GM12864 (cell line): Measurements from ENCODE around the gene UBA1.
A peak's percentile ranks its signal among the peaks of the same experiment; 100 is the strongest.

ENCODE experiments used
- DNase-seq: peaks from one replicate; pipeline ENCODE4 v3.0.0-alpha.2; 2011; ENCODE audit warnings: low read depth
- H3K4me3 ChIP-seq: 2 replicates; pipeline ENCODE4 v1.5.1; 2011; ENCODE audit warnings: mild to moderate bottlenecking, low read depth, low read length, control low read depth
- TF ChIP-seq, protein P1 (sequence below): IDR thresholded peaks from 2 replicates; pipeline ENCODE4 v1.5.1; 2011; ENCODE audit warnings: low read depth, mild to moderate bottlenecking, moderate library complexity, low read length, control low read depth, inconsistent platforms; ENCODE audit errors: missing control alignments

The UBA1 gene

GRCh38 chrX:47146936-47147859 is 46.4 kb upstream of the UBA1 start:
- TF ChIP-seq, protein P1, sequence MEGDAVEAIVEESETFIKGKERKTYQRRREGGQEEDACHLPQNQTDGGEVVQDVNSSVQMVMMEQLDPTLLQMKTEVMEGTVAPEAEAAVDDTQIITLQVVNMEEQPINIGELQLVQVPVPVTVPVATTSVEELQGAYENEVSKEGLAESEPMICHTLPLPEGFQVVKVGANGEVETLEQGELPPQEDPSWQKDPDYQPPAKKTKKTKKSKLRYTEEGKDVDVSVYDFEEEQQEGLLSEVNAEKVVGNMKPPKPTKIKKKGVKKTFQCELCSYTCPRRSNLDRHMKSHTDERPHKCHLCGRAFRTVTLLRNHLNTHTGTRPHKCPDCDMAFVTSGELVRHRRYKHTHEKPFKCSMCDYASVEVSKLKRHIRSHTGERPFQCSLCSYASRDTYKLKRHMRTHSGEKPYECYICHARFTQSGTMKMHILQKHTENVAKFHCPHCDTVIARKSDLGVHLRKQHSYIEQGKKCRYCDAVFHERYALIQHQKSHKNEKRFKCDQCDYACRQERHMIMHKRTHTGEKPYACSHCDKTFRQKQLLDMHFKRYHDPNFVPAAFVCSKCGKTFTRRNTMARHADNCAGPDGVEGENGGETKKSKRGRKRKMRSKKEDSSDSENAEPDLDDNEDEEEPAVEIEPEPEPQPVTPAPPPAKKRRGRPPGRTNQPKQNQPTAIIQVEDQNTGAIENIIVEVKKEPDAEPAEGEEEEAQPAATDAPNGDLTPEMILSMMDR, result no peak
- DNase-seq, result no peak
- peak overlapping the region; percentile 88 for H3K4me3 ChIP-seq

GRCh38 chrX:47148946-47149345 is 44.7 kb upstream of the UBA1 start:
- TF ChIP-seq, protein P1, result no peak
- no peak overlapping the region for H3K4me3 ChIP-seq
- DNase-seq, result no peak

DNA sequence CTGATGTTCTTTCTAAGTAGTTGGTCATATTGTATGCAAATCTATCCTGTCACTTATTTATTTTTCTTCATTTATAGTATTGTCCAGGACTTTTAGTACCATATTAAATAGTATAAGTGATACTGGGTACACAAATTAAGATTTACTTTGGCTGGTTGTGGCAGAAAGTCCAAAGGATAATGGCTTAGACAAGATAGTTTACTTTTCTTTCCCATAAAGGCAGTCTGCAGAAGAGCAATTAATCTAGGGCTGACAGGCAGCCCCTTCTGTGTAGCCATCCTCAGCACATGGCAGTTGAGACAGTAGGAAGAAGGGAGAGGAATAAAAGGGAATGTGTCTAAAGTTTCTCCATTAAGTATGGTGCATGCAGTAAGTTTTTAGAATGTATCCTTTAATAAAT is 42.2 kb upstream of the UBA1 start:
- DNase-seq, result no peak
- TF ChIP-seq, protein P1, result no peak
- H3K4me3 ChIP-seq, result no peak overlapping the region

GRCh38 chrX:47156611-47157520 is 36.8 kb upstream of the UBA1 start:
- H3K4me3 ChIP-seq, result no peak overlapping the region
- TF ChIP-seq, protein P1, result no peak
- DNase-seq, result no peak

DNA sequence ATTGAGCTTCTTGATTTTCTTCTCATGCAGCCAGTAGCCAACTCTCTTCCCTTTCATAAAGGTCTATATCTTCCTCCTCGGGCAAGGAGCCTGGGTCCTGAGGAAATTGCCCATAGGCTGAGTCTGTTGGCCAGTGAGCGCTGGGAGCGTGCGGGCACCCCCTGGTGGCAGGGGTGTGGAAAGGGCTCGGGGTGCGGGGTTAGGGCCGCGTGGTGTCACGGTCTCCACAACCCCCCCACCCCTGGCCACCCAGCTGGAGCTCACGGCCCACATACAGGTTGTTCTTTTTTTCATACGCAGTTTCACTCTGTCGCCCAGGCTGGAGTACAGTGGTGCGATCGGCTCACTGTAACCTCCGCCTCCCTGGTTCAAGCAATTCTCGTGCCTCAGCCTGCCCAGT is 35.5 kb upstream of the UBA1 start:
- no peak overlapping the region for H3K4me3 ChIP-seq
- DNase-seq, result no peak
- TF ChIP-seq, protein P1, result no peak

DNA sequence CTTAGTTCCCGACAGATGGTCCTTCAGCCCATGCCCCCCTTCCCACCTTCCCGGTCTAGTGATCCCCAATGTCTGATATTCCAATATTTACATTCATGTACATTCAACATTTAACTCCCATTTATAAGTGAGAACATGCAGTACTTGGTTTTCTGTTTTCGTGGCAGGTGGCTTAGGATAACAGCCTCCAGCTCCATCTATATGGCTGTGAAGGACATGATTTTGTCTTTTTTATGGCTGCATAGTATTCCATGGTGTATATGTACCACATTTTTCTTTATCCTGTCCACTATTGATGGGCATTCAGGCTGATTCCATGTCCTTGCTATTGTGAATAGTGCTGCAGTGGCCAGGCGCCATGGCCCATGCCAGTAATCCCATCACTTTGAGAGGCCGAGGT is 34.8 kb upstream of the UBA1 start:
- no peak overlapping the region for H3K4me3 ChIP-seq
- TF ChIP-seq, protein P1, result no peak

More for the DNA sequence above, 34.8 kb upstream of the UBA1 start:
- no peak for DNase-seq
